Mesodermal cell (in vitro differentiated cells): Measurements from ENCODE around the gene ACTL7A. TPM values are rescaled to one million over a fixed set of nuclear protein-coding genes. Genes with fewer than 3 reads are reported as not detected.
A peak's percentile ranks its signal among the peaks of the same experiment; 100 is the strongest.

Experiments used
- H3K27ac ChIP-seq: 2 replicates; pipeline ENCODE4 v1.7.0; 2013; ENCODE audit warnings: mild to moderate bottlenecking, low read depth, low read length, moderate library complexity; ENCODE audit not compliant: severe bottlenecking
- H3K36me3 ChIP-seq: 2 replicates; pipeline ENCODE4 v1.7.1; 2013; ENCODE audit warnings: mild to moderate bottlenecking, low read length, moderate library complexity; ENCODE audit not compliant: control insufficient read depth, insufficient read depth
- H3K4me1 ChIP-seq: one replicate; pipeline ENCODE4 v1.7.1; 2013; ENCODE audit warnings: mild to moderate bottlenecking, low read length; ENCODE audit not compliant: insufficient read depth, control insufficient read depth, poor library complexity, severe bottlenecking
- H3K4me3 ChIP-seq: 2 replicates; pipeline ENCODE4 v1.7.0; 2013; ENCODE audit warnings: low read length, control low read depth, mild to moderate bottlenecking; ENCODE audit not compliant: insufficient read depth, poor library complexity, severe bottlenecking; ENCODE audit errors: extremely low read depth
- H3K9me3 ChIP-seq: 2 replicates; pipeline ENCODE4 v1.7.1; 2013; ENCODE audit warnings: mild to moderate bottlenecking, low read length, moderate library complexity; ENCODE audit not compliant: control insufficient read depth
- WGBS, 2 experiments: methylation state at CpG; one replicate each; pipeline ENCODE4 v1.1.5; 2013; ENCODE audit warnings: missing lambda C conversion rate in 2 of 2; ENCODE audit not compliant: insufficient coverage in 2 of 2; 5-methylcytosine and 5-hydroxymethylcytosine counted together
- polyA plus RNA-seq, 2 experiments: library from polyadenylated mRNA; stranded (reverse); fragments of 50-300 nt; gene quantifications; one replicate each; pipeline ENCODE4 v1.2.3, GENCODE V29; 2013

Gene ACTL7A, protein sequence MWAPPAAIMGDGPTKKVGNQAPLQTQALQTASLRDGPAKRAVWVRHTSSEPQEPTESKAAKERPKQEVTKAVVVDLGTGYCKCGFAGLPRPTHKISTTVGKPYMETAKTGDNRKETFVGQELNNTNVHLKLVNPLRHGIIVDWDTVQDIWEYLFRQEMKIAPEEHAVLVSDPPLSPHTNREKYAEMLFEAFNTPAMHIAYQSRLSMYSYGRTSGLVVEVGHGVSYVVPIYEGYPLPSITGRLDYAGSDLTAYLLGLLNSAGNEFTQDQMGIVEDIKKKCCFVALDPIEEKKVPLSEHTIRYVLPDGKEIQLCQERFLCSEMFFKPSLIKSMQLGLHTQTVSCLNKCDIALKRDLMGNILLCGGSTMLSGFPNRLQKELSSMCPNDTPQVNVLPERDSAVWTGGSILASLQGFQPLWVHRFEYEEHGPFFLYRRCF
- not detected for polyA plus RNA-seq (2013, experiment 1 of 2)
- not detected for polyA plus RNA-seq (2013, experiment 2 of 2)

DNA sequence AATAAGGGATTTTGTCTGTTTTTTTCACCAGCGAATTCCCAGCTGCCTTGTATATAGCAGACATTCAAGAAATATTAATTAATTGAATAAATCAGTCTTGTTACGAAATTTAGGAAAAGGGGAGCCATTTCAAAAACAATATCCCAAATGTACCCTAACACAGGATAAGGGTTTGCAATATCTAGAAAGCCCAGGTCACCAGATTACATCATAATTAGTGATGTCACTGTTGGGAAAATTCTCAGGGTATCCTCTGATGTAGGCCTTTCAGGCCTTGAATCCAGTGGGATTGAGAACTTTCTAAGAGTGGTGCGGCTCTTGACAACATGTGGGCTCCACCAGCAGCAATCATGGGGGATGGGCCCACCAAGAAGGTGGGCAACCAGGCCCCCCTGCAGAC, at the start of gene ACTL7A:
ACTL7A (plus strand) TSS at position 270 of the 400 bp plus-strand sequence; CDS start at position 327, 57 bp downstream.
- H3K36me3 ChIP-seq = no peaks in the 10 kb centered on the region
- no peaks in the 10 kb centered on the region for H3K9me3 ChIP-seq
- H3K4me1 ChIP-seq = no peaks in the 10 kb centered on the region
- no peak within 1 kb of the TSS for H3K27ac ChIP-seq
- 89 to 100% methylated on average over 1 of the region's 3 CpGs for WGBS, 2 experiments
- no peak within 1 kb of the TSS for H3K4me3 ChIP-seq

- Histone ChIP-seq H3K36me3 (no peaks in the 10 kb centered on the region), H3K4me3 (no peak overlapping the region), H3K4me1 (peaks cover 15% of the 10 kb centered on the region), H3K9me3 (no peaks in the 10 kb centered on the region), H3K27ac (peak overlapping the region; percentile 12)
- WGBS, 2 experiments = 90 to 91% methylated on average over 5 to 6 of the region's 8 CpGs
These were observed 49.6 kb upstream of the ACTL7A start for GRCh38 chr9:108812396-108813025.

GRCh38 chr9:108813951-108814601, 48.0 kb upstream of the ACTL7A start:
- Histone ChIP-seq H3K36me3 (no peaks in the 10 kb centered on the region), H3K27ac (peak overlapping the region; percentile 84), H3K4me3 (no peak overlapping the region), H3K9me3 (no peaks in the 10 kb centered on the region), H3K4me1 (peaks cover 15% of the 10 kb centered on the region)
- 93 to 100% methylated on average over 2 of the region's 2 CpGs for WGBS, 2 experiments

DNA sequence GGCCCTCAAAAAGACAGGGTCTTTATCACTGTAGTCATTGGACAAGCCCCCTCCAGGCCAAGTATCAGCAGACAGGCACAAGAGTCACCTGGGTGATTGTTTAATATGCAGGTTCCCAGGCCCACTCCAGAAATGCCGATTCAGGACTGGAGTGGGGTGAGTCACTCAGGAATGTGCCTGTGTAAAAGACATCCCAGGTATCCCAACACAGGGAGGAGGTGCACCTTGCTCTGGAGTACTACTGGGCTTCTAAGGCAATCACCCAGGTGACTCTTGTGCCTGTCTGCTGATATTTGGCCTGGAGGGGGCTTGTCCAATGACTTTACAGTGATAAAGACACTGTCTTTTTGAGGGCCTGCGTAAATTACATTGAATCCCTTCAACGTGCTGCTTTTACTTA, 46.9 kb upstream of the ACTL7A start:
- Histone ChIP-seq H3K4me3 (no peak overlapping the region), H3K27ac (no peak overlapping the region), H3K36me3 (no peaks in the 10 kb centered on the region), H3K4me1 (peaks cover 15% of the 10 kb centered on the region), H3K9me3 (no peaks in the 10 kb centered on the region)
- 100% methylated on average over 1 of the region's 3 CpGs; no CpG with 5 or more reads in 1 of the 2 experiments for WGBS, 2 experiments

- Histone ChIP-seq H3K4me1 (peaks cover 15% of the 10 kb centered on the region), H3K9me3 (no peaks in the 10 kb centered on the region), H3K36me3 (no peaks in the 10 kb centered on the region), H3K27ac (no peak overlapping the region), H3K4me3 (no peak overlapping the region)
- 58 to 72% methylated on average over 7 to 10 of the region's 10 CpGs for WGBS, 2 experiments
These were observed 46.0 kb upstream of the ACTL7A start for GRCh38 chr9:108816037-108816436.

DNA sequence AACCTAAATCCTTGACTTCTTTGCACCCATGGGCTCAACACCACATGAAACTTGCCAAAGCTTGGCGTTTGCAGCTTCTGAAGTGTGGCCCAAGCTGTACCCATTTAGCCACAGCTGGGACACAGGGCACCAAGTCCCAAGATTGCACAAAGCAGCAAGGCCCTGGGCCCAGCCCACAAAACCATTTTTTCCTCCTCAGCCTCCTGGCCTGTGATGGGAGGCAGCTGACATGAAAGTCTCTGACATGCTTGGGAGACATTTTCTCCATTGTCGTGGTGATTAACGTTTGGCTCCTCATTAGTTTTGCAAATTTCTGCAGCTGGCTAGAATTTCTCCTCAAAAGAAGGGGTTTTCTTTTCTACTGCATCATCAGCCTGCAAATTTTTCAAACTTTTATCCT, 38.2 kb upstream of the ACTL7A start:
- Histone ChIP-seq H3K4me1 (no peaks in the 10 kb centered on the region), H3K4me3 (no peak overlapping the region), H3K36me3 (no peaks in the 10 kb centered on the region), H3K27ac (no peak overlapping the region), H3K9me3 (peaks cover 13% of the 10 kb centered on the region)
- 82 to 86% methylated on average over 3 of the region's 3 CpGs for WGBS, 2 experiments

- Histone ChIP-seq H3K36me3 (no peaks in the 10 kb centered on the region), H3K4me3 (no peak overlapping the region), H3K9me3 (no peaks in the 10 kb centered on the region), H3K4me1 (no peaks in the 10 kb centered on the region), H3K27ac (no peak overlapping the region)
- WGBS, 2 experiments = 100% methylated on average over 1 of the region's 2 CpGs; no CpG with 5 or more reads in 1 of the 2 experiments
These were observed 31.8 kb upstream of the ACTL7A start for GRCh38 chr9:108830272-108830671.

- 78 to 90% methylated on average over 1 of the region's 1 CpG for WGBS, 2 experiments
- Histone ChIP-seq H3K27ac (no peak overlapping the region), H3K36me3 (no peaks in the 10 kb centered on the region)
These were observed 30.4 kb upstream of the ACTL7A start for GRCh38 chr9:108831496-108832178.

GRCh38 chr9:108832179-108832500, 29.9 kb upstream of the ACTL7A start:
- Histone ChIP-seq H3K27ac (no peak overlapping the region), H3K4me1 (peaks cover 9% of the 10 kb centered on the region), H3K4me3 (no peak overlapping the region), H3K9me3 (no peaks in the 10 kb centered on the region), H3K36me3 (no peaks in the 10 kb centered on the region)
- 100% methylated on average over 2 of the region's 3 CpGs for WGBS, 2 experiments

More at GRCh38 chr9:108831496-108832178, 30.4 kb upstream of the ACTL7A start:
- Histone ChIP-seq H3K4me1 (peaks cover 9% of the 10 kb centered on the region), H3K4me3 (no peak overlapping the region), H3K9me3 (no peaks in the 10 kb centered on the region)

DNA sequence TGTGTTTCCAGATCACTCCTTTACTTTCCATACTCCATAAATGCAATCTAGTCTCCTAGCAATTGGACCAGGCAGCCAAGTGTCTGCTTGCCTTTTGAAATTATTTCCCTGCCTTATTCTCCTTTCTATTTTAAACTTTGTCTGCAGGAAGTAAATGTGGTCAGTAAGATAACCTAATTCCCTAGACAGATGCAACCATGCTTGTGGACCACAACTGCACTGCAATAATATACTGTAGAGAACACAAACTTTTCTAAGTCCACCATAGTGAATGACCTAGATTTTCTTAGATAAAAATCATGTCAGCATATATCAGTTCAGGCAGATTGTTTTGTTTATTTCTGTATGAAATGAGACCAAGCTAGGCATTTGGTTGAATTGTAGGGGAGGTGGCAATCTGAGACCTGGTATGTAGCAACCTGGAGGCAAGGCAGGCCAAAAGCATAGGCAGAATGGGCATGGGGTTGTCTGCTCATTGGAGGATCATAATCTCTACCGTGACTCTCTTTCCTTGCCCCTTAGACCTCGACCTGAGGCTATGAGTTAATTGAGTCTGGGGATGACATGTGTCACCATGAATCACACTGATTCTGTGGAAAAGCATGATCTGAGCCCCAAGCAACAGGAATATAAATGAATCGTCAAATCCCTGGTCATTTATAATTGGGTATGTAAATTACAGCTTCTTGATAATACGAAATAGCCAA, 27.0 kb upstream of the ACTL7A start:
- Histone ChIP-seq H3K4me3 (no peak overlapping the region), H3K27ac (peak overlapping the region; percentile 37), H3K9me3 (no peaks in the 10 kb centered on the region), H3K36me3 (no peaks in the 10 kb centered on the region), H3K4me1 (peaks cover 9% of the 10 kb centered on the region)
- WGBS, 2 experiments = 88 to 100% methylated on average over 3 to 4 of the region's 4 CpGs
